ENCODE results near the gene ERC2.

The ERC2 gene

GRCh38 chr3:56173601-56174000 lies 294.7 kb downstream of the ERC2 start:
- no peak for DNase-seq

DNA sequence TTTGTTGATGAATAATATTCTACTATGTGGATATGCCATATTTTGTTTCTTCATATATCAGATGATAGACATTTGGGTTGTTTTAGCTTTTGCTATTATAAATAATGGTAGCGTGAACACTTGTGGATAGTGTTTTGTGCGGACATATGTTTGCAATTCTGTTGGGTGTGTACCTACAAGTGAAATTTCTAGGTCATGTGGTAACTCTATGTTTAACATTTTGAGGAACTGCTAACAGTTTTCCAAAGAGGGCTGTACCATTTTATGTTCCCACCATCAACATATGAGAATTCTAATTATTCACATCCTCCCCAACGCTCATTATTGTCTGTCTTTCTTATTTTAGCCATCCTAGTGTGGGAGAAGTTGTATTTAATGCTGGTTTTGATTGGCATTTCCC lies 303.8 kb downstream of the ERC2 start:
- DNase-seq, result no peak

DNA sequence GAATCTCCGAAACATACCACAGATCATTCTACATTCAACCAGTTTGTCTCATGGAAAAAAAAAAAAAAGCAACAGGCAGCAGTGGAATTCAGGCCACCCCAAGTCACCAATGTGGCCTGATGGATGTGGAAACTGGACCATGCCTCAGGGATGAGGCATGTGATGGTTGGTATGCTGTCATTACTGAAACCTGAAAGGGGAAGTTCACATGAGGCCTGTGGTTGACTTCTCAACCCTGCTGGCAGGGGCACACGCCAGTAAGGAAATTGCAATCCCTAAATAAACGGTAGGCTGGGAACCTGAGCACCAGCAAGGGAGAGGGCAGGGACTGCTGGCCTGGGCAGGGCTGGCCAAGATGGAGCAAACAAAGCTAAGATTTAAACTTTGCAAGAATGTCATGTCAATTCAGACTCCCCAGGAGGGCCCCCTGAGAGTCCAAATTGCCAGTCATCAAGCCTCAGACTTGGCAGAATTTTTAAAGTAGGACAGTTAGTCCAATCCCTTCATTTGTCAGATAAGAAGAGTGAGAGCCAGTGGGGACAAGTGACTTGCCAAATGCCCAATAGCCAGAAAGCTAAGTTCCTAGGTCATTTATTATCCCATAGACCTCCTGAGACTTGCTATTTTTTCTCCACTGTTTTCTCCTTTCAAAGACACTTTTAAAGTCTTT lies 310.4 kb downstream of the ERC2 start:
- no peak for DNase-seq

DNA sequence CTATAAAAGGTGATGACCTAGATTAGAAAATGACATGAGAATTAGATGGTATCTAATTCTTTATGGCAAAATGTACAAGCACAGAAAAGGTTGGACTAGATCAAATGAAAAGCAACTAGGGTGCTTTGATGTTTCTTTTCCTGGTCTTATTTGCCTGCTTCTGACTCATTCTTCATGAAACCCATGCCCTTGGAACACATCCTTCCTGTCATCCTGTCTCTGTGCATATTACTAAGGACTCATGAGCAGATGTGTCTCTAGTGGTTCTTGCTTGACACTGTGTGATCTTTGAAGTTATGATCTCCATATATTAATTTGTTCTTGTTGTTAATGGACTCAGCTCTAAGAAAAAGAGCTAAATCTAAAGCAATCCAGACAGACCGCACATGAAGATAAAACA lies 314.0 kb downstream of the ERC2 start:
- DNase-seq, result no peak

- DNase-seq, result no peak
These were observed 320.9 kb downstream of the ERC2 start for GRCh38 chr3:56147354-56147753.

- DNase-seq, result no peak
These were observed 322.9 kb downstream of the ERC2 start for GRCh38 chr3:56145410-56145809.

GRCh38 chr3:56144805-56145204 lies 323.5 kb downstream of the ERC2 start:
- no peak for DNase-seq

- no peak for DNase-seq
These were observed 330.9 kb downstream of the ERC2 start for GRCh38 chr3:56137415-56137814.

DNA sequence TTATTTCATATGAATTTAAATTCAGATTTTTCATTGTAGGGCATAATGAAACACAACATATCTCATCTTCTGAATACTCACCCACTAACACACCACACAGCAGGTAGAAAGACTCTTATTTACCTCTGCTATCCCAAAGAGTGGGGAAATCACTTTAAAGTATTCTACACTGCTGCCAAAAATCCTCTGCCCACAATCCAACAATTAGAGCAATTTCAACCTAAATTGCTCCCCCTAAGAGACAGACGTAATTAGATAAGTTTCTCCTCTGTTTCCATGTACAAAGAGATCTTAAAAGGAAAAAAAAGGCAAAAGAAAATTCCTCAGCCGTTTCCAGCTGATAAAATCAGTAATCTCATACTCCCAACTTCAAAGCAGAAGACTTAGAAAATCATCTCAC lies 331.8 kb downstream of the ERC2 start:
- no peak for DNase-seq

DNA sequence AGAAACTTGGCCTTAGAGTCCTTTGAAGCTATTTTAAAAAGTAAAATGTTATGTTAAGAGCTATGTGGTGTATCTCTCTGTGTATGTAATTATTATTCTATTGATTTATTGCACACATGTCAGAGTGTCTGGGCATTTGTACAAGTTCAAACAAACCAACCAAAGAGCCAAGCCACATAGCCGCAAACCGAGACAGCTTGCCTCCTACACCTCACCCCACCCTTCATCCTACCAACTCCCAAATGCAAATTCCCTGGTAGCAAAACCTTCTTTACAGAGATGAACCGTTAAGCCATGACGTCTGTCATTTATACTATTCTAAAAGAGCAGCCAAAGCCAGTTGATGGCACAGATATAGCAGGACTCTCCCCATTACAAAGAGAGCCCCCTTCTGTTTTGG lies 332.3 kb downstream of the ERC2 start:
- no peak for DNase-seq

- DNase-seq, result no peak
These were observed 334.8 kb downstream of the ERC2 start for GRCh38 chr3:56133423-56133822.

DNA sequence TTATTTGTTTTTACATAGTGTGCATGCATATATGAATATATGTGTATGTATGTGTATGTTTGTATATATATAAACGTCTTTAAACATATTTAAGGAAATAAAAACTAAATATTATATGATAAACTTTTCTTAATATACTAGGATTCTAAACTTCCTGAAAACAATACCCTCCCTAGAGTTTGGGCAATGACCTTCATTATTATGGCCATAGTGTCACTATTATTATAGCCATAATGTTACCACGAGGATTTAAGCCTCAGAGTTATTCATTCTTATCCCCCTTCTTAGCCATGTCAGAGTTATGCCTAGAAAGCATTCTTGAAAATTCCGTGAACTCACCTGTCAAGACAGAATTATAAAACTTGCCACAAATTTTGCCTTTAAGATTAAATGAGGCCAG lies 335.5 kb downstream of the ERC2 start:
- no peak for DNase-seq

DNA sequence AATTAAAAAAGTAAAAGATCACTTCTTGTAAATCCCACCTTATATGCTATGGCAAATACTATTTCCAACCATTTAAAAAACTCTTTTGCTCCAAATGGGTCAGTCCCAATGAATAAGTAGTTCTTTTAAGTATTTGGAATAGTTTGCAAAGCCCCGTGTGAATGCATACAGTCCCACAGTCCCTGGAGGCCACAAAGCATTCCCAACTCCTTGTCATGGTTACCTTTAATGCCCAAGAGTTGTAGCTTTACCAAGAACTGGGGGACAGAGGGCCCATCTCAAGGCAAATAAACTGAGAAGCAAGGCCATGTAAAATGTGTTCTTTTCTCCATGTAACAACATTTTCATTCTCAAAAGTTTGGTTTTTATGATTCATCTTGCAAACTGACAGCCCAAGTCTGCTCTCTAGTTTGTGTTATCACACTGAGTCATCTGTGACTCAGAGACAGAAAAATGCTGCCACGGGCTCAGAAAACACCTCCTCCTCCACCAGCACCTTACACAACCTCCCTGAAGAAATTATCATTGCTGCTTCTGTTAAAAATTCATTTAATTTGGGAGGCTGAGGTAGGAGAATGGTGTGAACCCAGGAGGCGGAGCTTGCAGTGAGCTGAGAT lies 336.2 kb downstream of the ERC2 start:
- DNase-seq, result no peak

GRCh38 chr3:56130036-56130435 lies 338.2 kb downstream of the ERC2 start:
- DNase-seq, result no peak

DNA sequence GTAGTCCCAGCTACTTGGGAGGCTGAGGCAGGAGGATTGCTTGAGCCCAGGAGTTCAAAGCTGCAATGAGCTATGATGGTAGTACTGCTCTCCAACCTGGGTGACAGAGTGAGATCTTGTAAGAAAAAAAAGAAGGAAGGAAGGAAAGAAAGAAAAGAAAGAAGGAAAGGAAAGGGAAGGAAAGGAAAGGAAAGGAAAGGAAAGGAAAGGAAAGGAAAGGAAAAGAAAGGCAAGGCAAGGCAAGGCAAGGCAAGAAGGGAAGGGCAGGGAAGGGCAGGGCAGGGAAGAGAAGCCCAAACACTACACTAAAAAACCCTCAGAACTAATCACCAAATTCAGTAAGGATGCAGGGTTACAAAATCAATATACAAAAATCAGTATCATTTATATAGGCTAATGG lies 341.6 kb downstream of the ERC2 start:
- DNase-seq, result no peak

GRCh38 chr3:56125358-56126005 lies 342.8 kb downstream of the ERC2 start:
- no peak for DNase-seq

GRCh38 chr3:56124546-56124945 lies 343.7 kb downstream of the ERC2 start:
- DNase-seq, result no peak

GRCh38 chr3:56123487-56123886 lies 344.8 kb downstream of the ERC2 start:
- no peak for DNase-seq

- no peak for DNase-seq
These were observed 345.4 kb downstream of the ERC2 start for GRCh38 chr3:56122911-56123310.

- DNase-seq, result no peak
These were observed 346.6 kb downstream of the ERC2 start for GRCh38 chr3:56121716-56122115.

- no peak for DNase-seq
These were observed 348.5 kb downstream of the ERC2 start for GRCh38 chr3:56119575-56120349.

DNA sequence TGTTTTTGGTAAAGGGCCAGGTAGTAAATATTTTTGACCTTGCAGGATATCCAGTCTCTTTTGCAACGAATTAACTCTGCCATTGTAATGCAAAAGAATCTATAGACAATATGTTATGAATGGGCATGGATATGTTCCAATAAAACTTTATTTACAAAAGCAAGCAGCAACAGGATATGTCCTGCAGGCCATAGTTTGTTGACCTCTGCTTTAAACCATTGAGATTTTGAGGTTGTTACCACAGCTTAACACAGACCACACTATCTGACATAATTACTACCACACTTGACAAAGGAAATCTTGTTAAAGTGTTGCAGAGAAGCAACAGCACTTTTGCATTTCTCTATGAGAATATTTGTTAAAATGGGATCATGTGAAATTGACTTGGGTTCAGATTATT lies 349.3 kb downstream of the ERC2 start:
- DNase-seq, result no peak

DNA sequence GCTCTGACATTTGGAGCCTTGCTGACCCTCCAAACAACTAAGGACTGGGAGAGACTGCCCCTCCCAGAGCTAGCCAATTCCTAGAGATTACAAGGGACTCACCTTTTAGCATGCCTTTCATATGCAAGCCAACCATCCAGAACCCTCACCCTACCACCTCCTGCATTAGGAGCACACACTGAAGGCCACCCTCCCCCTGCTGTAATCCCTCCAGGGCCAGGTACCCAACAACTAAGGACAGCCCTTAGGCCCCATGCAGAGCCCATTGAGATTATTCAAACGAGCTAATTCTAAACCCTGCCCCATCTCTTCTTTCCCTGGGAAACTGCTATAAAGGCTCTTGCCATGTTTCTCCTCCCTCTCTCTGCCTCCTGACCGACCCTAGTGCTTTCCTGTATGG lies 352.6 kb downstream of the ERC2 start:
- no peak for DNase-seq

GRCh38 chr3:56115199-56115598 lies 353.1 kb downstream of the ERC2 start:
- DNase-seq, result no peak

Data from activated naive CD4-positive, alpha-beta T cell treated with anti-CD3 and anti-CD28 coated beads, Interleukin-2, amount 50 U/mL, for 16 hours (primary cell).